A549 (cell line): Measurements from ENCODE around the gene MSI2. TPM values are rescaled to one million over a fixed set of nuclear protein-coding genes. Genes with fewer than 3 reads are reported as not detected.

ENCODE experiments used
- ATAC-seq, 2 experiments: fragments of 200-7000 bp in 1 of 2; fragments of >200 bp in 1 of 2; cut with Nextera tagmentation in 1 of 2; cut with Tn5 transposase in 1 of 2; 3 replicates each; pipeline versions ENCODE4 v1.8.0 to v1.9.1; 2018 to 2020; ENCODE audit warnings: mild to moderate bottlenecking in 1 of 2, moderate library complexity in 1 of 2
- CTCF ChIA-PET: fragments of 300-600 bp; sonication (Branson Sonifier 250); formaldehyde crosslinking; extraction: SDS; loops from one replicate; lab custom pipeline; 2021; ENCODE audit warnings: antibody characterized with exemption, inconsistent platforms; lab: Yijun Ruan, JAX
- POLR2A ChIA-PET: fragments of 350-600 bp; formaldehyde crosslinking; extraction: SDS; loops from one replicate; lab custom pipeline; 2021; ENCODE audit warnings: antibody characterized with exemption, inconsistent platforms; lab: Yijun Ruan, JAX
- DNase-seq, 2 experiments: peaks; one replicate each; pipeline versions ENCODE4 v3.0.0 to v3.0.0-alpha.2; 2011 to 2016; ENCODE audit warnings: low read depth in 1 of 2, low spot score in 1 of 2
- FAIRE-seq: peaks from 2 replicates; lab custom pipeline; 2011; peaks lifted over from hg19 to GRCh38; lab: Jason Lieb, UNC
- H3K27ac ChIP-seq, 2 experiments: fragments of >200 bp; sonication (Bioruptor Twin); formaldehyde crosslinking; 3 replicates each; pipeline ENCODE4 v1.5.1; 2016 to 2017
- H3K4me1 ChIP-seq: fragments of >200 bp; sonication (Bioruptor Twin); formaldehyde crosslinking; 3 replicates; pipeline ENCODE4 v1.6.1; 2016
- H3K4me2 ChIP-seq: fragments of >200 bp; sonication (Bioruptor Twin); formaldehyde crosslinking; 3 replicates; pipeline ENCODE4 v1.6.1; 2016
- H3K4me3 ChIP-seq: fragments of >200 bp; sonication (Bioruptor Twin); formaldehyde crosslinking; 3 replicates; pipeline ENCODE4 v1.5.1; 2016
- H3K9me3 ChIP-seq: fragments of >200 bp; sonication (Bioruptor Twin); formaldehyde crosslinking; 3 replicates; pipeline ENCODE4 v1.6.1; 2016
- CBX2 ChIP-seq: fragments of 200-600 bp; sonication (generic); IDR thresholded peaks from 2 replicates; pipeline ENCODE4 v1.6.1; 2016; ENCODE audit warnings: low read depth, mild to moderate bottlenecking, borderline replicate concordance
- EP300 ChIP-seq, 2 experiments: fragments of >200 bp; sonication (Bioruptor Twin); formaldehyde crosslinking; IDR thresholded peaks; 2 replicates in 1 of 2; 3 replicates in 1 of 2; pipeline ENCODE4 v1.6.1; 2016 to 2017
- HDAC2 ChIP-seq: fragments of 200-600 bp; sonication (generic); IDR thresholded peaks from 2 replicates; pipeline ENCODE4 v1.6.1; 2016
- HEYL ChIP-seq: fragments of 250-450 bp; sonication (Bioruptor Pico); IDR thresholded peaks from 2 replicates; pipeline ENCODE4 v1.8.0; 2021; ENCODE audit warnings: mild to moderate bottlenecking, moderate library complexity
- HMGXB4 ChIP-seq: fragments of 250-450 bp; sonication (Bioruptor Pico); IDR thresholded peaks from 2 replicates; pipeline ENCODE4 v1.5.0; 2021; ENCODE audit warnings: mild to moderate bottlenecking, moderate library complexity, borderline replicate concordance
- HOXB5 ChIP-seq: fragments of 250-450 bp; sonication (Bioruptor Pico); IDR thresholded peaks from 2 replicates; pipeline ENCODE4 v1.5.0; 2020; ENCODE audit warnings: mild to moderate bottlenecking, moderate library complexity
- JUNB ChIP-seq: fragments of >200 bp; sonication (Bioruptor Twin); formaldehyde crosslinking; IDR thresholded peaks from 2 replicates; pipeline ENCODE4 v1.6.1; 2016
- MAFK ChIP-seq: fragments of 450-650 bp; IDR thresholded peaks from 2 replicates; pipeline ENCODE4 v1.6.1; 2014; ENCODE audit not compliant: partially characterized antibody
- NFE2L2 ChIP-seq: fragments of 150-350 bp; conservative IDR thresholded peaks from 2 replicates; pipeline ENCODE4 v1.6.1; 2014; ENCODE audit warnings: low read length
- NPAS2 ChIP-seq: fragments of 250-450 bp; sonication (Bioruptor Pico); IDR thresholded peaks from 2 replicates; pipeline ENCODE4 v1.8.0; 2022; ENCODE audit warnings: mild to moderate bottlenecking, moderate library complexity, borderline replicate concordance
- PBX3 ChIP-seq: IDR thresholded peaks from 2 replicates; pipeline ENCODE4 v1.6.1; 2012
- PHF8 ChIP-seq: fragments of 200-600 bp; sonication (generic); IDR thresholded peaks from 2 replicates; pipeline ENCODE4 v1.6.1; 2016; ENCODE audit warnings: low read depth, mild to moderate bottlenecking, antibody characterized with exemption, moderate library complexity, borderline replicate concordance
- POLR2AphosphoS2 ChIP-seq: conservative IDR thresholded peaks from 2 replicates; pipeline ENCODE4 v1.6.1; 2012; ENCODE audit warnings: low read length, improper control_type of control experiment, inconsistent platforms
- RAD21 ChIP-seq, 2 experiments: fragments of >200 bp in 1 of 2; sonication (Bioruptor Twin) in 1 of 2; formaldehyde crosslinking in 1 of 2; IDR thresholded peaks in 1 of 2; conservative IDR thresholded peaks in 1 of 2; 2 replicates in 1 of 2; 3 replicates in 1 of 2; pipeline ENCODE4 v1.6.1; 2012 to 2018; ENCODE audit warnings: inconsistent platforms in 1 of 2
- RFX5 ChIP-seq: fragments of 450-650 bp; IDR thresholded peaks from 2 replicates; pipeline ENCODE4 v1.7.1; 2014; ENCODE audit warnings: antibody characterized with exemption, mild to moderate bottlenecking, moderate library complexity
- RNF2 ChIP-seq: fragments of 200-600 bp; sonication (generic); IDR thresholded peaks from 2 replicates; pipeline ENCODE4 v1.6.1; 2016; ENCODE audit warnings: low read depth, mild to moderate bottlenecking, antibody characterized with exemption, moderate library complexity, borderline replicate concordance
- SMC3 ChIP-seq: fragments of >200 bp; sonication (Bioruptor Twin); formaldehyde crosslinking; IDR thresholded peaks from 3 replicates; pipeline ENCODE4 v1.6.1; 2018; ENCODE audit warnings: inconsistent platforms
- TFCP2L1 ChIP-seq: fragments of 250-450 bp; sonication (Bioruptor Pico); IDR thresholded peaks from 2 replicates; pipeline ENCODE4 v1.5.0; 2021; ENCODE audit warnings: mild to moderate bottlenecking
- TP53 ChIP-seq: fragments of 250-450 bp; sonication (Bioruptor Pico); IDR thresholded peaks from 2 replicates; pipeline ENCODE4 v1.5.0; 2021; ENCODE audit warnings: mild to moderate bottlenecking, moderate library complexity
- ZC3H11A ChIP-seq: fragments of 450-650 bp; IDR thresholded peaks from 2 replicates; pipeline ENCODE4 v1.6.1; 2014; ENCODE audit warnings: antibody characterized with exemption, mild to moderate bottlenecking
- ZFP36 ChIP-seq: fragments of 450-650 bp; IDR thresholded peaks from 2 replicates; pipeline ENCODE4 v1.6.1; 2014; ENCODE audit warnings: borderline replicate concordance; ENCODE audit not compliant: partially characterized antibody
- ZNF302 ChIP-seq: fragments of 250-450 bp; sonication (Bioruptor Pico); IDR thresholded peaks from 2 replicates; pipeline ENCODE4 v1.9.0; 2021; ENCODE audit warnings: inconsistent platforms, mild to moderate bottlenecking, moderate library complexity
- WGBS: methylation state at CpG from one replicate; pipeline ENCODE4 v1.1.6; 2017; ENCODE audit errors: missing lambda C conversion rate; 5-methylcytosine and 5-hydroxymethylcytosine counted together
- polyA plus RNA-seq, 4 experiments: library from polyadenylated mRNA; depleted of rRNA in 3 of 4; stranded (reverse); fragments of >200 nt; fragmentation: RNase III in 1 of 4; extraction: RNeasy Plus Mini Kit Qiagen cat#74134 plus additional on column Dnase treatment in 1 of 4; gene quantifications; 2 replicates in 3 of 4; 3 replicates in 1 of 4; pipeline ENCODE4 v1.2.3, GENCODE V29; 2011 to 2017
- TF ChIP-seq, protein P1 (sequence below): fragments of 250-450 bp; sonication (Bioruptor Pico); IDR thresholded peaks from 2 replicates; pipeline ENCODE4 v1.5.0; 2020; ENCODE audit warnings: low read depth, mild to moderate bottlenecking, moderate library complexity

The MSI2 gene
- polyA plus RNA-seq, 2 of the 4 experiments (the other 2 are of a cell fraction) = 43.6 to 44.4 TPM

- CTCF ChIA-PET = interaction anchor here (0.6 to 2.5 kb wide), 3 partner anchors 7 to 25 kb away, joined by 3 to 10 read pairs (median 4); no protein-coding TSS in a partner anchor
- TF ChIP-seq TP53 (CRISPR knock-in tag) = no peak
- no peak for TF ChIP-seq HEYL (CRISPR knock-in tag)
- TF ChIP-seq HOXB5 (CRISPR knock-in tag) = no peak
- TF ChIP-seq ZFP36 = no peak
- TF ChIP-seq, protein P1, sequence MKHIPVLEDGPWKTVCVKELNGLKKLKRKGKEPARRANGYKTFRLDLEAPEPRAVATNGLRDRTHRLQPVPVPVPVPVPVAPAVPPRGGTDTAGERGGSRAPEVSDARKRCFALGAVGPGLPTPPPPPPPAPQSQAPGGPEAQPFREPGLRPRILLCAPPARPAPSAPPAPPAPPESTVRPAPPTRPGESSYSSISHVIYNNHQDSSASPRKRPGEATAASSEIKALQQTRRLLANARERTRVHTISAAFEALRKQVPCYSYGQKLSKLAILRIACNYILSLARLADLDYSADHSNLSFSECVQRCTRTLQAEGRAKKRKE (CRISPR knock-in tag) = no peak
- TF ChIP-seq HMGXB4 (CRISPR knock-in tag) = no peak
- TF ChIP-seq PBX3 = no peak
- TF ChIP-seq MAFK = no peak
- no peak for TF ChIP-seq SMC3
- no peak for TF ChIP-seq RFX5
- TF ChIP-seq JUNB = no peak
- no peak for TF ChIP-seq RNF2
- TF ChIP-seq PHF8 = no peak
- no peak for TF ChIP-seq TFCP2L1 (CRISPR knock-in tag)
- Histone ChIP-seq H3K27ac (no peak overlapping the region), H3K4me2 (no peak overlapping the region), H3K4me1 (no peaks in the 10 kb centered on the region), H3K4me3 (no peak overlapping the region), H3K9me3 (no peaks in the 10 kb centered on the region)
- POLR2A ChIA-PET = no interaction called here
- DNase-seq = no peak
- no peak for FAIRE-seq
- ATAC-seq = no peak
- 60% methylated on average over 3 of the region's 4 CpGs for WGBS
Measured at GRCh38 chr17:57629886-57630285, 373.6 kb downstream of the MSI2 start.

DNA sequence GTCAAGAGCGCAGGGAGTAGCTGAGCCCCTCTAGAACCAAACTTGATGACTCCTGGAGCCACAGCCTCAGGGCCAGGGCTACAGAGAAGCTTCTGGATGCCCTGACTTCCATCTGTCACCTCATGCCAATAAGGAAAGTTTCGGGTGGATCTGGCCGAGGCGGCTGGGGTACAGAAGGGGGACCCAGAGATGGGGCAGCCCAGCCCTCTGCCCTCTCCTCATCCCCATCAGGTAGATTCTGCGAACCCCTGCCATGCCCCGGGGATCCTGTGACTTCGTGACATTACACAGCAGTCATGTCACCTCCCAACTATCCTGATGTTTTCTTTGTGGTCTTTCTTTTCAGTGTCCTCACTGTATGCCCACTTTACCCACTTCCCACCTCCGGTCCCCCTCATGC lies 374.4 kb downstream of the MSI2 start:
- ChIA-PET CTCF (interaction anchor here (0.5 to 2.5 kb wide), 7 partner anchors 8 to 390 kb away, joined by 3 to 10 read pairs (median 4); no protein-coding TSS in a partner anchor), POLR2A (no interaction called here)
- H3K4me2 ChIP-seq = no peak overlapping the region
- FAIRE-seq (no peak), ATAC-seq (no peak), DNase-seq (no peak)
- 88% methylated on average over 8 of the region's 8 CpGs for WGBS
- H3K27ac ChIP-seq = no peak overlapping the region
- H3K4me1 ChIP-seq = no peaks in the 10 kb centered on the region
- no peak overlapping the region for H3K4me3 ChIP-seq
- H3K9me3 ChIP-seq = no peaks in the 10 kb centered on the region
- TF ChIP-seq NFE2L2 (no peak), ZC3H11A (no peak), HDAC2 (no peak), NPAS2 (CRISPR knock-in tag) (no peak), PHF8 (no peak), ZNF302 (CRISPR knock-in tag) (no peak), HEYL (CRISPR knock-in tag) (no peak), EP300 (IDR thresholded peaks at IDR 0.05) (no peak), RAD21 (conservative IDR thresholded peaks at IDR 0.05 in 1 of 2, IDR thresholded peaks at IDR 0.05 in 1 of 2) (no peak), SMC3 (no peak), POLR2AphosphoS2 (no peak), CBX2 (no peak)
